ENCODE data around the gene MLC1. TPM values are rescaled to one million over a fixed set of nuclear protein-coding genes. Genes with fewer than 3 reads are reported as not detected.

Gene MLC1
- total and polyA plus RNA-seq, 2 donors (not counting 1 experiment from before 2014, with no cell fraction given) = 0.34 TPM; not detected in 1

- CTCF ChIA-PET = no interaction called here
- POLR2A ChIA-PET = no interaction called here
- 98% methylated on average over 11 of the region's 11 CpGs for WGBS (ENCODE audit: insufficient coverage)
Measured at GRCh38 chr22:50068096-50068495, 17.1 kb downstream of the MLC1 start.

DNA sequence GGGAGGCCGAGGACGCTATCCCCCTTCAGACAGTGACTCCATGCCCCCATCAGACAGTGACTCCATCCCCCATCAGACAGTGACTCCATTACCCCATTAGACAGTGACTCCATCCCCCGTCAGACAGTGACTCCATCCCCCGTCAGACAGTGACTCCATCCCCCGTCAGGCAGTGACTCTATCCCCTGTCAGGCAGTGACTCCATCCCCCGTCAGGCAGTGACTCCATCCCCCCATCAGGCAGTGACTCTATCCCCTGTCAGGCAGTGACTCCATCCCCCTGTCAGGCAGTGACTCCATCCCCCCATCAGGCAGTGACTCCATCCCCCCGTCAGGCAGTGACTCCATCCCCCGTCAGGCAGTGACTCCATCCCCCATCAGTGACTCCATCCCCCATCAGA is 18.0 kb downstream of the MLC1 start:
- WGBS (ENCODE audit: insufficient coverage) = 100% methylated on average over 2 of the region's 8 CpGs
- no peaks in the 10 kb centered on the region for H3K36me3 ChIP-seq (replicated peaks in 1 of 2; ENCODE audit: control extremely low read depth in 1 of 2, control insufficient read depth in 1 of 2, extremely low read depth in 1 of 2, insufficient read depth in 2 of 2, low read length in 1 of 2)
- Mint-ChIP-seq H3K27ac (no peak overlapping the region), H3K4me3 (no peak overlapping the region), H3K4me1 (no peaks in the 10 kb centered on the region), H3K9me3 (ENCODE audit: insufficient read depth) (no peaks in the 10 kb centered on the region), H3K27me3 (no peaks in the 10 kb centered on the region)
- no peak overlapping the region for H3K4me3 ChIP-seq (ENCODE audit: control extremely low read depth in 1 of 5, extremely low read depth in 1 of 5, insufficient read depth in 1 of 5, low read depth in 2 of 5, low read length in 4 of 5)
- no peaks in the 10 kb centered on the region for H3K79me2 ChIP-seq (ENCODE audit: control insufficient read depth, insufficient read depth, low read length)
- no peak overlapping the region for H2AFZ ChIP-seq (ENCODE audit: insufficient read depth, low read depth, low read length, poor library complexity, severe bottlenecking)
- no peaks in the 10 kb centered on the region for H3K4me1 ChIP-seq (ENCODE audit: control insufficient read depth in 2 of 2, insufficient read depth in 2 of 2, low read length in 2 of 2)
- H3K27ac ChIP-seq (ENCODE audit: low read length in 2 of 2) = no peak overlapping the region
- H3K9me3 ChIP-seq (ENCODE audit: control extremely low read depth in 1 of 3, control insufficient read depth in 2 of 3, insufficient read depth in 1 of 3, low read length in 2 of 3) = no peaks in the 10 kb centered on the region
- no peak overlapping the region for H3K9ac ChIP-seq (ENCODE audit: low read length)
- CTCF ChIA-PET = interaction anchor here (0.7 kb wide), 1 partner anchor 13 kb away, joined by 4 read pairs; no protein-coding TSS in a partner anchor
- peaks cover 0 to 2% (median 0%) of the 10 kb centered on the region in 4 experiments for H3K27me3 ChIP-seq (replicated peaks in 1 of 4; ENCODE audit: control extremely low read depth in 1 of 4, control insufficient read depth in 3 of 4, insufficient read depth in 4 of 4, low read length in 3 of 4)
- no peak overlapping the region for H3K4me2 ChIP-seq (replicated peaks; ENCODE audit: low read depth, low read length, poor library complexity, severe bottlenecking)
- H4K20me1 ChIP-seq (ENCODE audit: control insufficient read depth, insufficient read depth, low read length, poor library complexity, severe bottlenecking) = no peaks in the 10 kb centered on the region
- no peak for ATAC-seq (ENCODE audit: low read depth)
- TF ChIP-seq EZH2 (IDR thresholded peaks at IDR 0.05; ENCODE audit: borderline replicate concordance, insufficient read depth, low read depth, low read length, poor library complexity, severe bottlenecking) = no peak
- TF ChIP-seq, protein P1, sequence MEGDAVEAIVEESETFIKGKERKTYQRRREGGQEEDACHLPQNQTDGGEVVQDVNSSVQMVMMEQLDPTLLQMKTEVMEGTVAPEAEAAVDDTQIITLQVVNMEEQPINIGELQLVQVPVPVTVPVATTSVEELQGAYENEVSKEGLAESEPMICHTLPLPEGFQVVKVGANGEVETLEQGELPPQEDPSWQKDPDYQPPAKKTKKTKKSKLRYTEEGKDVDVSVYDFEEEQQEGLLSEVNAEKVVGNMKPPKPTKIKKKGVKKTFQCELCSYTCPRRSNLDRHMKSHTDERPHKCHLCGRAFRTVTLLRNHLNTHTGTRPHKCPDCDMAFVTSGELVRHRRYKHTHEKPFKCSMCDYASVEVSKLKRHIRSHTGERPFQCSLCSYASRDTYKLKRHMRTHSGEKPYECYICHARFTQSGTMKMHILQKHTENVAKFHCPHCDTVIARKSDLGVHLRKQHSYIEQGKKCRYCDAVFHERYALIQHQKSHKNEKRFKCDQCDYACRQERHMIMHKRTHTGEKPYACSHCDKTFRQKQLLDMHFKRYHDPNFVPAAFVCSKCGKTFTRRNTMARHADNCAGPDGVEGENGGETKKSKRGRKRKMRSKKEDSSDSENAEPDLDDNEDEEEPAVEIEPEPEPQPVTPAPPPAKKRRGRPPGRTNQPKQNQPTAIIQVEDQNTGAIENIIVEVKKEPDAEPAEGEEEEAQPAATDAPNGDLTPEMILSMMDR (IDR thresholded peaks at IDR 0.05) = no peak
- intact Hi-C loops (cut with micrococcal nuclease) = no loop called here
- DNase-seq = no peak
- POLR2A ChIA-PET = no interaction called here

More at GRCh38 chr22:50068096-50068495, 17.1 kb downstream of the MLC1 start:
- Histone ChIP-seq H3K36me3 (replicated peaks in 1 of 2; ENCODE audit: control extremely low read depth in 1 of 2, control insufficient read depth in 1 of 2, extremely low read depth in 1 of 2, insufficient read depth in 2 of 2, low read length in 1 of 2) (no peaks in the 10 kb centered on the region), H4K20me1 (ENCODE audit: control insufficient read depth, insufficient read depth, low read length, poor library complexity, severe bottlenecking) (no peaks in the 10 kb centered on the region), H3K79me2 (ENCODE audit: control insufficient read depth, insufficient read depth, low read length) (no peaks in the 10 kb centered on the region), H3K27me3 (replicated peaks in 1 of 4; ENCODE audit: control extremely low read depth in 1 of 4, control insufficient read depth in 3 of 4, insufficient read depth in 4 of 4, low read length in 3 of 4) (peaks cover 0 to 2% (median 0%) of the 10 kb centered on the region in 4 experiments), H3K9me3 (ENCODE audit: control extremely low read depth in 1 of 3, control insufficient read depth in 2 of 3, insufficient read depth in 1 of 3, low read length in 2 of 3) (no peaks in the 10 kb centered on the region), H3K9ac (ENCODE audit: low read length) (no peak overlapping the region), H3K4me1 (ENCODE audit: control insufficient read depth in 2 of 2, insufficient read depth in 2 of 2, low read length in 2 of 2) (no peaks in the 10 kb centered on the region), H3K4me2 (replicated peaks; ENCODE audit: low read depth, low read length, poor library complexity, severe bottlenecking) (no peak overlapping the region), H2AFZ (ENCODE audit: insufficient read depth, low read depth, low read length, poor library complexity, severe bottlenecking) (no peak overlapping the region), H3K4me3 (ENCODE audit: control extremely low read depth in 1 of 5, extremely low read depth in 1 of 5, insufficient read depth in 1 of 5, low read depth in 2 of 5, low read length in 4 of 5) (no peak overlapping the region), H3K27ac (ENCODE audit: low read length in 2 of 2) (no peak overlapping the region)
- Mint-ChIP-seq H3K9me3 (ENCODE audit: insufficient read depth) (no peaks in the 10 kb centered on the region), H3K4me1 (no peaks in the 10 kb centered on the region), H3K27ac (no peak overlapping the region), H3K4me3 (no peak overlapping the region), H3K27me3 (no peaks in the 10 kb centered on the region)
- ATAC-seq (ENCODE audit: low read depth) (no peak), DNase-seq (no peak)
- TF ChIP-seq EZH2 (IDR thresholded peaks at IDR 0.05; ENCODE audit: borderline replicate concordance, insufficient read depth, low read depth, low read length, poor library complexity, severe bottlenecking) = no peak
- intact Hi-C loops (cut with micrococcal nuclease) = no loop called here
